Measurements from ENCODE around the gene YES1. TPM values are rescaled to one million over a fixed set of nuclear protein-coding genes. Genes with fewer than 3 reads are reported as not detected.
"Not testable (repeated sequence)": the region's sequence is repeated elsewhere in the genome, so short reads cannot be mapped to it uniquely, and the experiment has no call there.

Gene YES1
- total RNA-seq, 1 experiment from 2014 or later, result 148 TPM

- DNase-seq (ENCODE audit: low spot score), result not testable (repeated sequence)
These were observed 81.9 kb downstream of the YES1 start for GRCh38 chr18:730120-730519.

GRCh38 chr18:725646-726045 lies 86.4 kb downstream of the YES1 start:
- DNase-seq (ENCODE audit: low spot score), result no peak

DNA sequence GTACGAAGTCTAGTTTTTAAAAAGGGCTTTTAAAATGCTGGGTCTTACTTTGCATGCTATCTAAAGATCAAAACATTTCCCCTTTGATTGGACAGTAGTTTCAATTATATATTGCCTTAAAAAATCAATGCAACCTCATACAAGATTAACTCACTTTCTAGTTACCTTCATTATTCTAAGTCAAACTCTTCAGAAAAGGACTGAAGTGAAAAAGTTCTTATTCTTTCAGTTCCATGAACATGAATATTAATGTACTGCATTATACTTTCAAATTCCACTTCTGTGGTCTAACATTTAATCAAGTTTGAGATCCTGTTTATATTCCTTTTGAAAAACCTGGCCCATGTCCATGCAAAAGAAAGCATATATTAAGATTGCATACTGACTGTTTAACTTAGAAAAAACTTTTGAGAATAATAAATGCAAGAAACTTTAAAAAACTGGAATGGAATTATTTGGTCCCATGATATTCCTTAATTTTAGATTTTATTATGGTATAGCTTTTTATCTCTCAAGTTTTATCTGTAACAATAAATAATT lies 88.4 kb downstream of the YES1 start:
- no peak for DNase-seq (ENCODE audit: low spot score)

DNA sequence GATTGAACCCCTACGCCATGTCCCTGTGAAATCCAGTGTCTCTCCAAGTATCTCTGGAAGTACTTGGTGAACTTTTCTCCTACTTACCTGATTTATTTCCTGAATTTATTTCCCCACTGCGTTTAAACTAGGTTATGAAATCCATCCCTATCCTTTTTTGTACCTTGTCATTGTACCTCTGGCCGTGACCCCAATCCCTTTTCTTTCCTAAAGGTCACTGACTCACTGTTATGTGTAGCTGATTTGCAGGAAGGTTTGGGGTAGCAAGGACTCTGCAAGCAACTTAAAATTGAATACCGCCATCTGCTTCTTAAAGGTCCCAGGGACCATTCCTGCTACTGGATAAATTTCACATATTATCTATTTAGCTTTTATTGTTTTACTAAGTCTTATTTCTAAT lies 95.0 kb downstream of the YES1 start:
- DNase-seq (ENCODE audit: low spot score), result no peak

DNA sequence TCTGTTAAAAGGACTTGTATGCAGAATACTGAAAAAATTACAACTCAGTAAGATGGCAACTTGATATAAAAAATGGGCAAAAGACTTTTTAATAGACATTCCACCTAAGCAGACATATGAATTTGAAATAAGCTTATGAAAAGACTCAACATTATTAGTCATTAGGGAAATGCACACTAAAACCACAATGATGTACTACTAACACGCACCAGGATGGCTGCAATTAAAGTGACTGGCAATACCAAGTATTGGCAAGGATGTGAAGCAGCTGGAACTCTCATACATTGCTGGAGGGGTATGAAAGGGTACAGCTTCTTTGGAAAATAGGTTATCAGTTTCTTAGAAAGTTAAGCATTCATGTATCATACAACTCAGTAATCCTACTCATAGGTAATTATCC lies 96.4 kb downstream of the YES1 start:
- peak; percentile 6 for DNase-seq (ENCODE audit: low spot score)

DNA sequence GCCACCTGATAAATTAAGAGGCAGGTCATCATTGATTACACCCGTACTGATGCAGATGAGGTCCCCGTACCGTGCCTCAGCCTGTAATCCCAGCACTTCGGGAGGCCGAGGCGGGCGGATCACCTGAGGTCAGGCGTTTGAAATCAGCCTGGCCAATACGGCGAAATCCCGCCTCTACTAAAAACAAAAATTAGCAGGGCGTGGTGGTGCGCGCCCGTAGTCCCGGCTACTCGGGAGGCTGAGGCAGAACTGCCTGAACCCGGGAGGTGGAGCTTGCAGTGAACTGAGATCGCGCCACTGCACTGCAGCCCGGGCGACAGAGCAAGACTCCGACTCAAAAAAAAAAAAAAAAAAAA lies 98.9 kb downstream of the YES1 start:
- no peak for DNase-seq (ENCODE audit: low spot score)

DNA sequence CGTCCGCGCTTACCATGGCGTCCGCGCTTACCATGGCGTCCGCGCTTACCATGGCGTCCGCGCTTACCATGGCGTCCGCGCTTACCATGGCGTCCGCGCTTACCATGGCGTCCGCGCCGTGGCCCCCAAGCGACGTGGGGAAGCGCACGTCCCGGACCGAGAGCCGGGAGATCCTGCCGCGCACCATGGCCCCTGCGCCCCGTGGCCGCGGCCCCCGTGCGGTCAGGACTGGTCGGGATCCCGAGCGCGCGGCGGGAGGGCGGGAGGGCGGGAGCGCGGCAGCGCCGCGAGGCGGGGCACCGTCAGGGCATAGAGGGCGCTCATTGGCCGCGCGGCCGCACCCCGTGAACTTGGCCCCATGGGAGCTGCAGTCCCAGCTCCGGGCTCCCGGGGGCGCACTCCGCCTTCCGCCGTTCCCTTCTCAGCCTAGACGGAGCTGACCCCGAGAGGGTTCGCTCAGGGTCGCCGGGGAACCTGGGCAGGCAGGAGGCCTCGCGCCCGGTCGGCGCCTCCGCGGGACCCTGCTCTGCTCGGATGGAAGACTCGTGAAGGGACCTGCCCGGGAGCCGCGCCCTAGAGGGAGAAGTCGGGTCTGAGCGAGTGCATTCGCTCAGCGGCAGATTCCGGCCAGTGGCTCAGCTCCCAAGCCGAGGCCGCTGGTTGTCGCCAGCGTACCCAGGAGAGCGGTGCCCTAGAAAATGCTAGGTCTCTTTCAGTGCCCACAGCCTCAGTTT lies 99.5 kb downstream of the YES1 start, which contains the start of gene ENOSF1:
Gene ENOSF1 (minus strand): TSS at position 230 of the 734 bp plus-strand sequence. CDS start 43 bp downstream, at position 187.
- peak; percentile 43 for DNase-seq (ENCODE audit: low spot score)

- DNase-seq (ENCODE audit: low spot score), result peak; percentile 28
These were observed 100.2 kb downstream of the YES1 start for GRCh38 chr18:711657-712400.

GRCh38 chr18:711310-711656 lies 100.8 kb downstream of the YES1 start:
- DNase-seq (ENCODE audit: low spot score), result no peak

- DNase-seq (ENCODE audit: low spot score), result no peak
These were observed 101.4 kb downstream of the YES1 start for GRCh38 chr18:710418-711300.

DNA sequence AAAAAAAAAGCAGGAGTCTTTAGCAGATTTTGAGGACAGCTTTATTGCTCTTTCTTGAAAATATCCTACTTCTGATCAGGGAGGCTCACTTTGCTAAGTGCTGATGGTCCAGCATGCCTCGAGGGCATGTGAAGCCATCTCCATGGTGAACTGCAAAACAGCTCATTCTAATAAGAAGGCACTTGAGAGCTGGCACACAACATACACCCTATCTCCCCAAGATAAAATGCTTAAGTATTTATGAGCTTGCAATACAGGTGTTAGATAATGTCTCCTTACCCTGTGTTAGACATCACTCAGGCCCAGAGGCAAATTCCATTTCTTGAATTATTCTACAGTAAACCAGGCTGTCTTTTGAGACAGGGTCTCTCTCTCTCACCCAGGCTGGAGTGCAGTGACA lies 102.3 kb downstream of the YES1 start:
- no peak for DNase-seq (ENCODE audit: low spot score)

DNA sequence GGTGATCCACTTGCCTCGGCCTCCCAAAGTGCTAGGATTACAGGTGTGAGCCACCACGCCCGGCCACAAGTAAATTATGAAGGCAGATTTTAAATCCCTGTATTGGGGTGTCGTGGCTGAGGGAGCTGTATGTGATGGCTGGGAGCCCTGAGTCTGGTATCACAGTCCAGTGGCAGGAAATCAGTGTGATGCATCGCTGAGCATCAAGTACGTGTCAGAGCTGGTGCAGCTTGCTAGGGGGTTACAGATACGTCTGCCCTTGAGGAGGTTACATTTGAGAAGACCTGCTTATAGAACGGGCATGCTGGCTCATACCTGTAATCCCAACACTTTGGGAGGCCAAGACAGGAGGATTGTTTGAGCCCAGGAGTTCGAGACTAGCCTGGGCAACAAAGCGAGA lies 103.9 kb downstream of the YES1 start:
- no peak for DNase-seq (ENCODE audit: low spot score)

DNA sequence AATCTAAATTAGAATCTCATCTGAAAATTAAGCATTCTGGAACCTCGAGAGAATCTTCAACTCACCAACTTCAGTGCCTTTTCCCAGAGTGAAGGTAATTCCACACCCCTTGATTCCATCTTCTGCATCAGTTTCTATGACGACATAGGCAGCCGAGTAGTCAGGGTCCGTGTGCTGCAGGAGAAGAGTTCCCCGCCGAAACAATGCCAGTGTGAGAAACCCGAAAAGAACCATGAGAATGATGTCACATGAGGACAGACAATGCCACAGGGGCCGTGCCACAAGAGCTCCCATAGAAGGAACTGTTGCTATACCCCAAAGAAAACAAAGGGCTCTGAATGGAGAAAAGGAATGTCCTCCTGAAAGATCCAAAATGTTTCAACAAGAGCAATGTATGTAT lies 105.6 kb downstream of the YES1 start:
- DNase-seq (ENCODE audit: low spot score), result no peak

DNA sequence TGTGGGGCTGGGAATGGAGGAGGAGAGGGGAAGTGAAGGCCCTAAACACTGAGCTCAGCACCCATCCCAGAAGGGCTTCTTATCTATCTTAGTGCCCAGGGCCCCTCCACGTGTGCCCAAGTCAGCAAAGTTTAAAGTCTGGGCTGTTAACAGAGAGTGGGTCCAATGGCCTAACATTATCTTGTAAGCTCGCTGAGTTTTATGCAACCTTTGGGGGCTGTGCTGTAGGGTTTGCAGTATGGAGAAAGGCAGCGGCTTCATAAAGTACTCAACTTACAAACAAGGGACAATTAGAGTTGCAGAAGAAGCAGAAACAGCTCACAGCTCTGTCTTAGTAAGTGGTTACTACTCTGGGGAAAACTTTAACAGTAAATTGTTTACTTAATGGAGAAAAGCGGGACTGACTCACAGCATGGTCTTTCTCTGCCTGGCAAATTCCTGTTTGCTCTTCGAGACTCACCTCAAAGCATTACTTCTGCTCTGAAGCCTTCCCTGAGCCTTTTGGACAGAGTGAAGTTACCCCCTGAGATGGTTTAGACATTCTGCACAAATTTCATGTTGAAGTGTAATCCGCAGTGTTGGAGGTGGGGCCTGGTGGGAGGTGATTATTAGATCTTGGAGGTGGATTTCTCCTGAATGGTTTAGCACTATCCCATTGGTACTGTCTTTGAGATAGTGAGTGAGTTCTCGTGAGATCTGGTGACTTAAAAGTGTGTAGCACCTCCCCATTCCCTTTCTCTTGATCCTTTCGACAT lies 108.7 kb downstream of the YES1 start:
- peak; percentile 71 for DNase-seq (ENCODE audit: low spot score)

- no peak for DNase-seq (ENCODE audit: low spot score)
These were observed 114.2 kb downstream of the YES1 start for GRCh38 chr18:697800-698199.

DNA sequence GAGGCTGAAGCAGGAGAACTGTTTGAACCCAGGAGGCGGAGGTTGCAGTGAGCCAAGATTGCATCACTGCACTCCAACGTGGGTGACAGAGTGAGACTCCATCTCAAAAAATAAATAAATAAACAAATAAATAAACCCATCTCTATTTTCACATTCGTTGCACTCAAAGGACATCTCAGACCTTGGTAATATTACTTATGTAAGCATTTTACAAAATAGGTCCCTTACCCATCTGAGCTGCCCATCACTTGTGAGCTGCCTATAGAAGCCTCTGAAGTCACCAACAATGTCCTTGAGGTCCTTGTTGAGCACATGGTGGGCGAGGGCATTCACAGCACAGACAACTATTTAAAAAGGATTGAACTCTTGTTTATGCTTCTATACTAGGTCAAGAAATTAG lies 115.0 kb downstream of the YES1 start:
- DNase-seq (ENCODE audit: low spot score), result no peak

GRCh38 chr18:693466-694187 lies 118.4 kb downstream of the YES1 start:
- DNase-seq (ENCODE audit: low spot score), result no peak

DNA sequence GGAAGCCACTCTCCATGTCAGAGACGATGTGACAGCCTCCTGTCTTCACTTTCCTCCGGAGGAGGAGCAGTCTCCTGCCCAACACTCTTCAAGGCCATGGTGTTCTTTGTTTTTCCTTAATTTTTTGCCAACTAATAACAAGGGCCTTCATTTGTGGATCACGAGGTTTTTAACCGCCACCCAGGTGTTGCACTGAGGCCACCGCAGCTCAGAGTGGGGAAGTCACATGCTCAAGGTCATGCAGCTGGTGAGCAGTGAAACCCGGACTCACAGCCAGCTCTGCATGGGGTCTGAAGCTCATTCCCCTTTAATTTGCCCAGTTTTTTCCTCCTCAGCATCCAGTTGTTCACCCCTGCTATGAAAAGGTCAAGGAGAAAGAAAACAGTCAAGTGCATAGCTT lies 119.2 kb downstream of the YES1 start:
- no peak for DNase-seq (ENCODE audit: low spot score)

DNA sequence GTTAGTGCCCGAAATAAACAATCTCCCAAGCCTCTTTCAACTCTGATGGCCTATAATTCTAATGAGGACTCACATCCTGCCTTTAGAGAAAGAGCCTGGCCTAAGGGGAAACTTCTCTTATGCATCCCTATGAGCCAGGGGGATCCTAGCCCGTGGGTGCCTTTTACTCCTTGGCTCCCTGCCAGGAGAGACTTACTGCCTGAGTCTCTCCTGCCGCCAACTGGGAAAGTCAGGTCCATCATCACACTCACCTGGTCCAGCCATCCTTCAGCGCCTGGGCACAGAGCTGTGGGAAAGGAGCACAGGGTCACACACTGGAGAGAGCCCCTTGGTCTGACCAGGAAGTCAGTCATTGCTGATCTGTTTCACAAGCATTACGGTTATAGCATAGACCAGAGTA lies 123.7 kb downstream of the YES1 start:
- no peak for DNase-seq (ENCODE audit: low spot score)

DNA sequence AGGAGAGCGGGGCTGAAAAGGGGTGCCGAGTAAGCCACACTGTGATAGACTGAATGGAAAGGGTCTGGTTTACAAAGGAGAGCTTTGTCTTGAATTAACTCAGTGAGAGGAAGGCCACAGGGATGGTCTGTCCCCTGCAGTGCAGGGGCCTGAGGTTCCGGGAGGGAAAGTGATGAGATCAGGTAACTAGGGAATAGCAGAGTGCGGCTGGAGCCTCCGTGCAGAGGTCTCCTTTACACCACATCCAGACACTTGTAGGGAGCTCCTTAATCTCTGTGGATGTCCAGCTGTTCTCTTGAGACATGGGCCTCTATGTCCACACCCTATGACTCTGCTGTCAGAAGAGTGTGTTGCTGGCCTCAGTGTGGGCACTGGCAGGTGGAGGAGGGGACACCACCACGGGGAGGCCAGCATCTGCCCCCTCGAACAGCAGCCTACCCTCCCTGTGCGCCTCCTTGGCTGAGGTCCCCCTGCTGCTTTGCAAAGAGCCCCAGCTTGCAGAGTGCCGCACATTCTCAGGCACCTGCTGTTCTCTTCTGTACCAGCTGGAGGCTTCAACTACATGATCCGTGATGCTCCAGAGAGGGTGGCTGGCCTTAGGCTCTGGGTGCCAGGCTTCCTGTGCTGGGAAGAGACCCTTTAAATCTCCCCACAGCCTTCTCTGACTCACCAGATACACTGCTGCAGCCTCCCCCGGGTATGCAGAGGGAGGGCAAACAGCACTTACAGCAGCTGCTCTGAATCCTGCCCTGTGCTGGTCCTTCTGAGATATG lies 125.5 kb downstream of the YES1 start:
- DNase-seq (ENCODE audit: low spot score), result peak; percentile 11
